Activated CD4-positive, alpha-beta T cell treated with anti-CD3 and anti-CD28 coated beads, Interleukin-2, amount 50 U/mL, for 16 hours (primary cell): Measurements from ENCODE around the gene CST7.

Experiments
- DNase-seq: peaks from one replicate; pipeline ENCODE4 v3.0.0-alpha.2; 2020

Gene CST7

DNA sequence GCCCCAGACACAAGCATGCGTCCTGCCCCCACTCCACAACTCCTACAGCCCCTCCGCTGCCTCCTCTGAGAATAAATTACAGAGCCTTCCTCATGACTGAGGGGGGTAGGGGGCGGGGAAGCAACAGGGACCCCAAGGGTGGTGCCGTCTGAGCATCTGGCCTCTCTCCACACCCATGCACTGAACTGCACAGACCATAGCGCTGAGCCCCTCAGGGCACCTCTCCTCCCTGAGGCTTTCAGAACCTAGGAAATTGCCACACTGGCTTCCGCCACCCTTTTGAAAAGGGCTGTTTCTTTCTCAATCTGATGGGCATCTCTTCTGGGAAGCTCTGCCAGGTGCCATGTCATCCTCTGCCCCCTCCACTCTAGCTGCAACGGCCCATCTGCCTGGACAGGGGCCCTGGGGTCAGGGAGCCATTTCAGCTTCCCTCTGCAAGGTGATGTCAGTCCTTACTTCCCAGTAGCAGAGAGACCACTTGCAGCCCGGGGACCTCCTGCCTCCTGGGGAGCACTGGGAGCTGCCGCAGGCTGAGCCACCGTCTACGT lies 2.5 kb downstream of the CST7 start:
- DNase-seq = no peak

DNA sequence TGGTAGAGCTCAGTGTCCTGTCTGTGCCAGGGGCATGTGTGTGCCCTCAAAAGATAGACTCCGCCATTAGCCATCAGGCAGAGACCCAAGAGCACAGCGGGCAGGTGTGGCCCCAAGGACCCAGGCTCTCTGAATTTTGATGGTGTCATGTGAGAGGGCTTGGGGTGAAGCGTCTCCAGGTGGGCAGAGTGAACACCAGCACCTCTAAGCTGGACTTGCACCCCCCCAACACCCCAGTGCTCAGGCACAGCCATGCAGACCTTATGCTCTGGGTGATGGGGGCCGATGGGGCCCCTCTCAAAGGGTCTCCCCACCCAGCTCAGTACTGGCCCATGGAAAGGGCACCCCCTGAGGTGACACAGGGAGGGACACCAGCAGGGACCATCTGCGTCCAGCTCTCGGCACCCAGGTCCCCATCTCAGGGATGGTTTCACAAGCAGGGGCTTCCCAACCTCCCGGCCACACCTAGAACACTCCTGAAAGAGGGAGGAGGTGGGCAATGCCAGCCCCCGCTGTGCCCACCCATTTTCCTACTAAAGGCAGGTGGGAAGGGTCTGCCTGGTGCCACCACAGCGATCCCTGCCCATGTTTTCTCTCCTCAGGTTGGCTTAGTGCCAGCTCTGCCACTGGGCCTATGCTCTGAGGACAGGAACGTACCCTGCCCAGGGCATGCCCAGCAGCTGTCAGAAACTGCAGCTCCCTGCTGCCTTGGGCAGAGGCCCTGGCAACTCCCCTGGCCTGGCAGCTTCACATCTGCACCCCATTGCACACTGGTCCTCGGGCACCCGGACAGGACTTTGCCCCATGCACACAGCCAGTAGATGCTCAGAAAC lies 3.5 kb downstream of the CST7 start:
- DNase-seq = no peak

DNA sequence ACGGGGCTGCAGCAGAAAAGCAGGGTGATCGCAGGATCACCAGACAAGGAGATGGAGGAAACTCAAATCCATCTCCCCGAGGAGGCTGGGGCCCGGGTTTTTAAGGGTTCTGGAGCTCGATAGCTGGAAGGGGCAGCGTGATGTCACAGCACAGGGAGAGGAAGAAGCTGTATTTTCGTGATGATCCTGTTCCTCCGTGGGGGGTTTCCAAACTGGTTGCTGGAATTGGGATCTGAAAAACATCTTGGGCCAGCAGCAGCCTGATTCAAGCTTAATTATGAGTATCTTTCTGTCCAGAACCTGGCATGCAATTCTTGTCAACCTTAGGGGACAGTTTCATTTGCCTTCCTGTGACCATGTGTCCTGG lies 4.1 kb downstream of the CST7 start:
- DNase-seq = no peak

DNA sequence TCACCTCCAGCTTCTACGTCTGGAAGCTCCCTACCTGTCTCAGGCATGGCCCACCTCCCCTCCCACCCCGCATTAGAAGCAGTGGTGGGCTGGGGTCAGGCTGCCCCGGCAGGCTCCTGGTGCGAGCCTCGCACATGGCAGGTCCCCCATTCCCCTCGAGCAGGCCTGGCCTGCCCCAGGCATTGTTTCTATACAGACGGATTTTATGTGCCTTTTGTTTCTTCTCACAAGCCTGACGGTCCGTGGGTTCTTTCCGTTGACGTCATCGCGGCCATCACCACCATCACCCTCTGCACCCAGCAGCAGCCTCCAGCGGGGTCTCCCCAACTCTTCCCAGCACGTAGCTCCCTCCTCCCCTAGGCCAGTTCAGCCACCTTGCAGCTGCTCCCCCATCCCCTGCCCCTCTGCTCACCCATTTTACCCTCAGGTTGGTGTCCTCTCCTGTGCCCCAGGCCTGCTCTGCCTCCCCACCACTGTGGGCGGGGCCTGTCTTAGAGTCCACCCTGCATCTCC lies 4.6 kb downstream of the CST7 start:
- no peak for DNase-seq

DNA sequence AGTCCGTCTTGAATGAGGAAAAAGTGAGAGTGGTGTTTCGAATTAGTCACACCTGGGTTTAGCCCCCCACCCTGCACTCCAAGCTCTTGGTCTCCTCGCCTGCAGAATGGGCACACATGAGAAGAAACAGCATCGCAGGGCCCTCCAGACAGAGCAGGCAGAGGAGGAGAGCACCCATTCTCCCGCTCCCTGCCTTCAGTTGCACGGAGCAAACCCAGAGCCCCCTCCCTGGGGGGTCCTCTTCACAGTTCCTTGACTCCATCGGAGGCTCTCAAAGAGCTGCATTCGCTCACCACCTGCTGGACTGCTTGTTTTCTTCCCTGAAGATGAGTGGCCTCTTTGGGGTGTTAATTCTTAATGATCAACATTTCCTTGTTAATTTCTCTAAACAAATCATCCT lies 5.1 kb downstream of the CST7 start:
- DNase-seq = no peak

DNA sequence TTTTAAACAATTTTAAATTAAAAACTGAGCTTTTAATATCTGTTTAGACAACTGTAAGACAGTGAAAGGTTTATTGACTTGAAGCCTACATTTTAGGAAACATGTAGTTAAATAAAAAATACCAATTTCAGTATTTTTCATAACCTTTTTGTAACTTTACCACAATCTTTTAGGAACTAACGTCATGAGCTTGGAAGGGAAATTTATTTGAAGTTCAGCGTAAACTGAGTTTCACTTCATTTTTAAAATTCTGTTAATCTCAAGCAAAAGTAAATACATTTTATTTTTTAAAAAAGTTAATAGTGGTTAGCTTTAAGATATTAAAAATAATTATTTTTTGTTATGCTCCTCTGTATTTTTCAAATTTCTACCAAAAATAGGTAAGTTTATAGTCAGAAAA lies 5.5 kb downstream of the CST7 start:
- DNase-seq = no peak

DNA sequence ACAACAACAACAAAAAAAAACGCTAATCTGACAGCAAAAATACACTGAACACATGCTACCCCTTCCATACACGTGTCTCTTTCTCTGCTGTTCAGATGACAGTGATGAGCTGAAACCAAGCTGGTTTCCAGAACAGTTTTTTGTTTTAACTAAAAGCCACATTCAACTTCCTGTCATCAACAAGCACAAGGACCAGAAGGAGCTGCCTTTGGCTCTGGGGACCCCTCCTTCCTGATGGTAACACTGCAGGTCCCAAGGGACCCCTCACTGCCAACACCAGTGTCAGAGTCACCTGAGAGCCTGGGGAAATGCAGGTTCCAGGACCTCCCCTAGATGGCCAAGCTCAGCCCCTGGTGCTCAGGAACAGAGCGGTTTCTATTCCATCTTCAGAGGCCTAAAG lies 6.0 kb downstream of the CST7 start:
- DNase-seq = peak; percentile 62

DNA sequence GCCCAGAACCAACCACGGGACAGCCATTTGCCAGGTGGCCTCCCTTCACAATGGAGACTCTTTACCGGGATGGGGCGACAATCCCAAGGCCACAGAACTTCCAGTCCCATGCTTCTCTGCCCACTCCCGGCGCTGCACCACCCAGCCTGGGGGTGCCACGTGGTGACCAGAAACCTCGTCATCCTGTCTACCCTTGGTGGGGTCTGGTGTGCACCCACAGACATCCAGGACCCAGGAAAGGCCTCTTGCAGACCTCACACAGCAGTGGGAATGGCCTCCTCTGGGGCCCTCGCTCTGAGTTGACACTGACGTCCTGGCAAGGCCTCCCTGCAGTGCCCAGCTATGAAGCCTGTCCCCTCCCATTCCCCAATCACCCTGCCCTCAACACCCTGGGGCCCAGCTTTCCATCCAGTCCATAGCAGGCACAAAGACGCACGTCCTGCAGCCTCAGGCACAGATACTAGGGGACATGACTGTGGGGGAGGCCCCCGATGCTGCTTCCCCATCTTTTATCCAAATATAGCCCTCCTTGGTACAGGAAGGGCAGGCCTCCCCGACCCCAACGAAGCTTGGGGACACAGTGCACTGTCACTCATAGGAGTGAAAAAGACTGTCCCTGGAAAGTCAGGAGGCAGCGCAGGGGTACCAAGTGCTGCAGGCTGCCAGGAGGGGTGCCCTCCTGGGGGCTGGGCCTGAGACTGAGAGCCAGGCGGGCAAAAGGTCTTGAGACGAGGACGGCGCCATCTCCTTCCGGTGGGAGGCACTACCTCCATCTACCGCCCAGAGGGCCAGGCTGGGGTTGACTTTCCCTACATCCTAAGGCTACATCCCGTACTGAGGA lies 7.2 kb downstream of the CST7 start:
- no peak for DNase-seq

DNA sequence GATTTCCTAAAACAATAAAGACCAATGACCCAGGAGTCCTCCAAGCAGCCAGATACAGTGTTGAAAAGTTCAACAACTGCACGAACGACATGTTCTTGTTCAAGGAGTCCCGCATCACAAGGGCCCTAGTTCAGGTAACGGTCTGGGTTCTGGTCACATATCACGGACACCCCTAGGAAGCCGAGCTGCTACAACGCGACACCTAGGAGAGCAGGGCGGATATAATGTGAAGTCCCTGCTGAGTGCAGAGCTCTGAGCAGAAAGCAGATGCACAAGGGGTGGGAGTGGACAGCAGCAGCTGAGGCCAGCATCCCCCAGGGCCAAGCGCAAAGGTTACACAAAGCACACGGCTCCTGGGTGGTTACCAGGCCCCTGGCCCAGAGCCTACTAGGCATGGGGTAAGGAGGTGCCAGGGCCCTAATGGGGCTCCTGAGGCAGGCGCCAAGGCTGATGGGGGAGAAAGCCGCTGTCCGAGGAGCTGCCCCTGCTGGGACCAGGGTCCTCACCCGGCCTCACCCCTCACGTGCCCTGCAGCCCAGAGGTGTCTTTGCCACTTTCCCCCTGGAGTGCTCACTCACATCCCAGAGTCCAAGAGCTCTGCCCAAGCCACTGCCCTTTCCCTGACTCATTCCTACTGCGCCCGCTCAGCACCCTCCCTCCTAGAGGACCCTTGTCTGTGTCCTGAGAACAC lies 8.4 kb downstream of the CST7 start:
- no peak for DNase-seq

DNA sequence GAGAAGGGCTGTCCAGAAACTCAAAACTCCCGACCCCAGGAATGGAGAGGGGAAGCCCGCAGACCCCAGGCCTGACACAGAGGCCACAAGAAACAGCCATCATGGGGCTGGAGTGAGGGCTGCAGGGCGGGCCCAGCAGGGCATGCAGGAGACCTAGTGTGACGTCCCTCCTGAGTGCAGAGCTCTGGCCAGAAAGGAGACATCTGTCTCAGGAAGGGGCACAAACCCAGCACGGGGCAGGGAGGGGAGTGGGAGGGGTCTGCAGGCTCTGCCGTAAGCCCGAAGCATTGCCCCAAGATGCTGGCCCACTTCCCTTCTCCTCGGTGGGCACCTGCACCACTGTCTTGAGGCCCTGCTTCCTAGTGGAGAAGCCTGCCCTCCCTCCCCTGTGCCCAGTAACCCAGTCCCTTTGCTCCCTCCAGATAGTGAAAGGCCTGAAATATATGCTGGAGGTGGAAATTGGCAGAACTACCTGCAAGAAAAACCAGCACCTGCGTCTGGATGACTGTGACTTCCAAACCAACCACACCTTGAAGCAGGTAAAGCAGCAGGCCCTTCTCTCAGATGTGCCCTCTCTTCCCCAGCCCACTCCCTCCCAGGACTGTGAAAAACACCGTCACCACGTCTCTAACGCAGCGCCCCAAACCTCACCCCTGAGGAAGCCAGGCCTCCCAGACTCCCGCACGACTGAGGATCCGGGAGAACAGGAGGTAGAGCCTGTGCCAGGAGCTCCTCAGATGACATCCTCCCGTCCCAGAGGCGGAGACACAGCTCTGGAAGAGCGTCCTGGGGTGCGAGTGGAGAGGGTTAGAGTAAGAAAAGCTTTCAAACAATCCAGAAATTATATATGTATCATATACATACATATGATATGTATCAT lies 9.7 kb downstream of the CST7 start:
- DNase-seq = no peak

DNA sequence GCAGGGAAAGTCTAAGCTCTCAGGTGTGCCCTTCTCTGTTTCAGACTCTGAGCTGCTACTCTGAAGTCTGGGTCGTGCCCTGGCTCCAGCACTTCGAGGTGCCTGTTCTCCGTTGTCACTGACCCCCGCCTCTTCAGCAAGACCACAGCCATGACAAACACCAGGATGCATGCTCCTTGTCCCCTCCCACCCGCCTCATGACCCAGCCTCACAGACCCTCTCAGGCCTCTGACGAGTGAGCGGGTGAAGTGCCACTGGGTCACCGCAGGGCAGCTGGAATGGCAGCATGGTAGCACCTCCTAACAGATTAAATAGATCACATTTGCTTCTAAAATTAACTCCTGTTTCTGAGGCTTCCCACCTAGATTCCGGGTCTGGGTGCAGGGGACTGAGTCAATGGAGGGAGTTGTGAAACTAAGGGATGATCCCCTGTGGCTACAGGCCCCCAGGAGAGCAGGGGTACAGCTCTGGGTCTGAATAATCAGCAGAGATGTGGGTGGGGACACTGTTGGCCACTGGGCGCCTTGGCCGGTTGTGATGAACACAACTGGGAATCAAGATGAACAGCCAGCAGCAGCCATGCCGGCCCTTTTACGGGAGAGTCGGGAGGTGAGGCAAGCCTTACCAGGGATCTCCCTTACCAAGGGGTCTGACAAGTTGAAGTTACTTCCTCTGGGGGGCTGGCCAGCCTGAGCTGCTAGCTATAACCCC lies 10.7 kb downstream of the CST7 start:
- DNase-seq = no peak

DNA sequence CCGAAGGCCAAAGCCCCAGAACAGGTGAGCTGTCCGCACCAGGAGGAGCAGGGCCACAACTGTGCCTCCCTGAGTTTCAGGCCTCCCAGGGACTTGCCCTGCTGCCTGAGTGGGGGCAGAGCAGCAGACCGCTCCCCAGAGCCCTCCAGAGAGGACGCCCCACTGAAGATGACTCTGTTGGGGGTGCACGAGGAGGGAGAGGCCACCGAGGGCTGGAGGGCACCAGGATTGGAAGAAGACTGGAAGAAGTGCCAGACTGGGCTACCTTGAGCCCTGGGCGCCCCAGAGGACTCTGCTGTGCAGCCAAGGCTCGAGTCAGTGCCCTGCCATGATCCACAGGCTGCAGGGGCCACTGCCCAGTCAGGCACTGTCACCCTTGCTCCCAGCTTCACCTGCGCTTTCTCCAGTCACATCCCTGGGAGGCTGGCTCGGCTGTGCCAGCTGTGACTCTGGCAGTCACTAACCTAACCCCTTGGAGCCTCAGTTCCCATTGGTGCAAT lies 11.3 kb downstream of the CST7 start:
- no peak for DNase-seq

DNA sequence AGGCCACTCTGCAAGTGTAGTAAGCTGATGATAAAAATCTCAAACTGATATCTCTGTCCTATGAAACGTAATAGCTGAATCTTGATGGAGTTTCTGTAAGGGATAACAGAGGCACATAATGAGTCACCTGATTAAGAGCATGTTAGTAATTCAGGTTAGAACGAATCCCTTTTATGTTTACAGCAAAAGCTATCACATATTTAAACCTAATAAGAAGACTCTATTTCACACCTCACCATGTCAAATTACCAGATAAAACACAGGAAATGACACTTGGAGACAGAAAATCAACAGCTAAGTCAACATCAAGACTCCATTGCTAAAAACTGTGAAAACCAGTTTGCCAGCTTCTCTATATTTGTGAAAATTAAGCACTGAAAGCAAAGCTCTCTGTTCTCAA lies 11.8 kb downstream of the CST7 start:
- no peak for DNase-seq

DNA sequence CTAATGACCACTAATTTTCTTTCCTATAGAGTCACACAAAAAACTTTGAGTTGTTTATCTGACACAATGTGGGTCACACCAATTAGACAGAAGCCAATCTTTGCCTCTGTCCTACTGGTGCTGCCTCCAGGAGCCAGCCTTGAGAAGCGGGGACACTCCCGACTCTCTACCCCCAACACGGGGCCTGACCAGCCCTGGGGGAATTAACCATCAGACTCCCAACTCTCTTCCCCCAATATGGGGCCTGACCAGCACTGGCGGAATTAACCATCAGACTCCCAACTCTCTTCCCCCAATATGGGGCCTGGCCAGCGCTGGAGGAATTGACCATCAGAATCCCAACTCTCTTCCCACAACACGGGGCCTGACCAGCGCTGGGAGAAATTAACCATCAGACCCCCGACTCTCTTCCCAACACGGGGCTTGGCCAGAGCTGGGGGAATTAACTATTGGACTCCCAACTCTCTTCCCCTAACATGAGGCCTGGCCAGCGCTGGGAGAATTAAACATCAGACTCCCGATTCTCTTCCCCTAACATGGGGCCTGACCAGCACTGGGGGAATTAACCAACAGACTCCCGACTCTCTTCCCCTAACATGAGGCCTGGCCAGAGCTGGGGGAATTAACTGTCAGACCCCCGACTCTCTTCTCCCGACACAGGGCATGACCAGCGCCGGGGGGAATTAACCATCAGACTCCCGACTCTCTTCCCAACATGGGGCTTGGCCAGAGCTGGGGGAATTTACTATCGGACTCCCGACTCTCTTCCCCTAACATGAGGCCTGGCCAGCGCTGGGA lies 12.5 kb downstream of the CST7 start:
- no peak for DNase-seq

DNA sequence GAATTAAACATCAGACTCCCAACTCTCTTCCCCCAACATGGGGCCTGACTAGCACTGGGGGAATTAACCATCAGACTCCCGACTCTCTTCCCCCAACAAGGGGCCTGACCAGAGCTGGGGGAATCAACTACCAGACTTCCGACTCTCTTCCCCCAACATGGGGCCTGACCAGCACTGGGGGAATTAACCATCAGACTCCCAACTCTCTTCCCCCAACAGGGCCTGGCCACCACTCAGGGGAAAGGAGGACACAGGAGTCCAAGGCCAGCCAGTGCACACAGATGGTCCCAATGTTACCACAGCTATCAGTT lies 13.1 kb downstream of the CST7 start:
- DNase-seq = no peak

DNA sequence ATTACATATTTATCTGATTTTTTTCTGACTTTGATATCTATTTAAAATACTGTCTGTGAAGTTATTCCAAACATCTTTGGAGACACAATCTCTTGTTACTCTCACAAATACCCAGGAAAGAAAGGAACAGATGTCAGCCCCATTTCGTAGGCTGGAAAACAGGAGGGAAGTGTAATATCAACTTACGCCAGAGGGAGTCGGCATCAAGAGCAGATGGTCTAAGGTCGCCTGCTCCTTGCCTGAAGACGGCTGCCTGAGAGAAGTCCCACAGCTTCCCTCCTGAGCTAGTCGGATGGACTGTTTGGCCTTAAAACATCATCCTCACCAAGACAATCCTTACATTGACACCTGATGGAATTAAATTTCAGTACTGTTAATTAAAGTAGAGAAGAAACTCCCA lies 13.4 kb downstream of the CST7 start:
- no peak for DNase-seq

DNA sequence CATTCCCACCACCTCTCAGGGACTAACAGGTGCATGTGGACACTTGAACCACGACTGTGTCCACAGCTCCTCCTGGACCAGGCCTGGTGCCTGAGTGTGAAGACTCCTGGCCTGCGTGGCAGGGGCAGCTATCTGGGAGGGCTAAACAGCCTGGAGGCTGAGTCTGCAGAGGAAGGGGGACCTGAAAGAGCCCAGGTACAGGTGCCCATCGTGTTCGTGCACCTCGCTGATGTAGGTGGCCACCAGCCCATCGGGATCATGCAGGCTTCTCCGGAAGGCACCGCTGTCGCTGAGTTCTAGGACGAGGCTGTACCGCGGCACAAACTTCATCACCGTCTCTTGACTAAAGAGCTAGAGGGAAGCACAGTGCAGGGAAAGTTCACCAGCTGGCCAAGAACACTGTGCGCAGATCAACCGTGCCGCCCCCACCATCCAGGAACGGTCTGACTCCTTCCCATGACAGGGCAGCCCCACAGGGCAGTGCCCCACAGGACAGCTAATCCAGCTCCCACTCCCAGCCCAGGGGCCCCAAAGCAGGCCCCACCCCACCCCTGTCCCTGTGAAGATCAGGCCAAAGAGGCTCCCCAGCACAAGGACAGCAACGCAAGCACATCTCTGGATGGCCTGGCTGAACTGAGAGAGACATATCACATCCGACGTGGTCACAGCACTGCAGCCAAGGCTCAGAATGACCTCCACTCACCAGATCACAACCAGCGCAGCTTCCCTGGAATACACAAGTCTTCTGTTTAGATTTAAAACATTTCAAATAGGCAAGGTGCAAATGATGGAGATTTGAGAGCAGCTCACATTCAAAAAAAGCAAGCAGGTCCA lies 14.8 kb downstream of the CST7 start:
- no peak for DNase-seq

DNA sequence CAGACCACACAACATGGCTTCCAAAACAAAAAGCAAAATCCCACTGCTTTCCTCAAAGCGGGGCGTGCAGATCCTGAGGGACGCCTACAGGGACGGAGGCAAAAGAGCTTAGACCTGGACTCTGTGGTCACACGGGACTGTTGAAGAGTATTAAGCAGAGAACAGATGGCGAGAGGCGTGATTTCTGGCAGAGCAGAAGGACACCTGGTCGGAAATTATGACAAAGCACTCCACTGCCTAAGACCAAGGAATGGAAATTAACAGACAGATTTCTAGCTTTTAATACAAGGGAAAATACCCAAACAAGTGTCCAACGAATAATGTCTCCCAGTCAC lies 15.4 kb downstream of the CST7 start:
- DNase-seq = no peak

DNA sequence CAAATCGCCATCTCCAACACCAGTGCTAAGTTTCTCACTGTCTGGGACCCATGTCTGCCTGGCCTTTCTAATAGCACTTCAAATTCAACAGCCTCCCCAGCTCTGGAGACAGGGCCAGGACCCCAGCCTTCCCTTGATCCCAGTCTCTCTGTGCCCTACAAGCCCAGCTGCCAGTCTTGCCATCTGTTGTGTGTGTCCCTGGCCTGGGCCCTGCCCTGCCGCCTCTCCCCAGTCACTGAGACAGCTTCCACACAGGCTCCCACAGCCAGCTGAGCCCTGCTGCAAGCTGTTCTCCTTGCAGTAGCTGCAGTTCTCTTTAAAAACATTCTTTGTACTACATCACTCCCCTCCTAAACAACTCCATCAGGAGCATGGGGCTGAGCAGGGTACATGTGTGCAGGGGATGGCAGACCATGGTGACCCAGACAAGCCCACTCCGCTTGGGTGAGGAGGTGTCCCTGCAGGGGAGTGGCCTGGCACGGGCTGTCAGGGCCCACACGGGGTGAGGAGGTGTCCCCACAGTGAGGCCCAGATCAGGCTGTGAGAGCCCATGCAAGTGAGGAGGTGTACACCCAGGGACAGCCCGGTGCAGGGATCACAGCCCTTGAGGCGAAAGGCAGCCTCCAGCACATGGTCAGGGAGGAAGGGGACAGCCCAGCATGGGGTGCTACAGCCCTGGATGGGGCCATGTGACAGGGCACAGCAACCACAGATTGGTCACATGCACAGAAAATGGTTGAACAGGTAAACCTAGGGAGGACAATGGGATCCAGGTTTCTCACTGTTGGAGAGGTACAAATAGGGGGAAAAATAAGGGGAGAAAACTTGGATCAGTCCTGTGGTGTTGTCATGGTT lies 16.2 kb downstream of the CST7 start:
- no peak for DNase-seq
